Measurements from ENCODE around the gene ARHGAP26. TPM values are rescaled to one million over a fixed set of nuclear protein-coding genes. Genes with fewer than 3 reads are reported as not detected.
A peak's percentile ranks its signal among the peaks of the same experiment; 100 is the strongest.

Gene ARHGAP26
- total and polyA plus RNA-seq, 2 of the 4 experiments (the other 2 are of a cell fraction), result 0.54 to 0.56 TPM

DNA sequence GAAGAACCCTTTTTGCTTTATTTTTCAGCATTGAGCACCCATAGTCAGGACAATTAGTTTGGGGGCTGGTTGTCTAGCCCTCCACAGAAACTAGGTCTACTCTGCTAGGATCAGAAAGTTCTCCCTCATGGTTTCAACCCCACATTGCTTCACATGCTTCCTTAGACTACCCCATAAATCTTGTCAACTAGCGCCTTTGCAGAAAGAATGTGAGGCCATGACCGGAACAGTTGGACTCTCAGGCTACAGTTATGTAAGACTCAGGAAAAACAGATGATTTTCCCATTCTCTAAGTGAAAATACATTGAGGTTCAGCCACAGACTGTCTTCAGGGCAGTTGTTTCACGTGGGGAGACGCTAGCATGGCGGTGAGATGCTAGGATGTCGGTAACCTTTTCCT lies 377.7 kb downstream of the ARHGAP26 start:
- Histone ChIP-seq H2AFZ (replicated peaks; ENCODE audit: low read length, poor library complexity) (no peak overlapping the region), H3K4me2 (ENCODE audit: low read depth, low read length) (no peak overlapping the region), H3K36me3 (ENCODE audit: control insufficient read depth, insufficient read depth, low read length) (no peaks in the 10 kb centered on the region), H3K27me3 (ENCODE audit: control insufficient read depth, insufficient read depth, low read length) (no peaks in the 10 kb centered on the region), H4K8ac (ENCODE audit: low read depth in 2 of 2, low read length in 2 of 2) (0 out of 4 replicates have a peak overlapping the region, but pooled peaks of 1 of the 2 experiments have one; percentile 11), H3K9ac (ENCODE audit: low read depth, low read length) (no peak overlapping the region), H3K9me3 (ENCODE audit: control insufficient read depth, insufficient read depth, low read length) (no peaks in the 10 kb centered on the region), H2AK5ac (ENCODE audit: low read depth, low read length) (peak overlapping the region; percentile 31; the same call in 1 of the 2 replicates), H2BK5ac (ENCODE audit: low read depth, low read length, poor library complexity, severe bottlenecking) (no peak overlapping the region), H3K14ac (replicated peaks; ENCODE audit: low read depth, low read length) (no peak overlapping the region), H3K79me1 (ENCODE audit: low read depth in 1 of 2, low read length in 2 of 2) (peaks cover 0 to 5% of the 10 kb centered on the region in 2 experiments; a peak in 1 of 4 replicates), H2BK120ac (ENCODE audit: low read depth, low read length) (no peak overlapping the region), H3K56ac (ENCODE audit: extremely low read depth, insufficient read depth, low read length) (no peak overlapping the region), H2BK15ac (ENCODE audit: low read depth, low read length) (no peak overlapping the region), H4K91ac (ENCODE audit: insufficient read depth, low read depth, low read length) (no peak overlapping the region), H2BK20ac (ENCODE audit: low read depth, low read length) (no peak overlapping the region), H3K9me1 (ENCODE audit: insufficient read depth, low read length) (peaks cover 16% of the 10 kb centered on the region), H3K18ac (ENCODE audit: low read depth, low read length) (no peak overlapping the region), H3K23ac (ENCODE audit: low read depth, low read length) (no peak overlapping the region; the same call in 1 of the 2 replicates), H3K4me1 (ENCODE audit: control insufficient read depth, insufficient read depth, low read length) (peaks cover 12% of the 10 kb centered on the region), H3K27ac (ENCODE audit: insufficient read depth, low read length) (no peak overlapping the region), H2AK9ac (replicated peaks; ENCODE audit: low read depth, low read length, poor library complexity) (no peak overlapping the region), H4K20me1 (ENCODE audit: insufficient read depth, low read length) (no peaks in the 10 kb centered on the region), H4K5ac (ENCODE audit: low read depth, low read length) (no peak overlapping the region), H3K4me3 (ENCODE audit: insufficient read depth, low read depth, low read length) (no peak overlapping the region), H3K4ac (ENCODE audit: low read depth, low read length) (no peak overlapping the region; the same call in 1 of the 2 replicates)
- ChIA-PET POLR2A (ENCODE audit: unreplicated experiment) (no interaction called here), CTCF (no interaction called here)
- dilution Hi-C loops (cut with HindIII; ENCODE audit: low sequenced_read_pairs, unreplicated experiment) (no loop called here), in situ Hi-C loops (cut with MboI; ENCODE audit: low sequenced_read_pairs) (no loop called here), intact Hi-C loops (cut with micrococcal nuclease) (no loop called here)
- no CpG with 5 or more reads among the region's 6 CpGs for WGBS, 2 experiments (ENCODE audit: extremely low coverage in 2 of 2, insufficient read length in 1 of 2)
- TF ChIP-seq BHLHE40 (IDR thresholded peaks at IDR 0.05; ENCODE audit: low read depth, low read length) (no peak), USF2 (IDR thresholded peaks at IDR 0.05; ENCODE audit: low read depth, low read length) (no peak), FOS (IDR thresholded peaks at IDR 0.05; ENCODE audit: low read depth, low read length) (no peak), NFE2L2 (IDR thresholded peaks at IDR 0.05; ENCODE audit: low read depth, low read length) (no peak), CTCF (conservative IDR thresholded peaks at IDR 0.05; ENCODE audit: low read depth, low read length) (no peak), MAZ (IDR thresholded peaks at IDR 0.05; ENCODE audit: borderline replicate concordance, low read depth, low read length) (no peak), RAD21 (IDR thresholded peaks at IDR 0.05; ENCODE audit: low read length) (no peak), RFX5 (IDR thresholded peaks at IDR 0.05; ENCODE audit: low read depth, low read length) (no peak), MXI1 (IDR thresholded peaks at IDR 0.05; ENCODE audit: borderline replicate concordance, low read depth, low read length) (no peak), RCOR1 (IDR thresholded peaks at IDR 0.05; ENCODE audit: insufficient replicate concordance, low read length) (no peak), MAFK (IDR thresholded peaks at IDR 0.05; ENCODE audit: low read depth, low read length) (no peak), POLR2A (IDR thresholded peaks at IDR 0.05; ENCODE audit: low read depth, low read length) (no peak)
- BruUV-seq (replicated peaks), result no TSS peak
- peak; percentile 57 for DNase-seq
- ATAC-seq (ENCODE audit: low read depth), result peak; percentile 34; the same call in 1 of the 2 replicates
